AG04450 (cell line): Measurements from ENCODE around the gene LIN37. TPM values are rescaled to one million over a fixed set of nuclear protein-coding genes. Genes with fewer than 3 reads are reported as not detected.

Source experiments
- CTCF ChIA-PET: fragments of 300-600, 350-600 bp; formaldehyde crosslinking; extraction: SDS; loops from one replicate; lab custom pipeline; 2022; ENCODE audit warnings: antibody characterized with exemption, inconsistent platforms; lab: Charles Lee
- POLR2A ChIA-PET: fragments of 350-600 bp; formaldehyde crosslinking; extraction: SDS; loops from one replicate; lab custom pipeline; 2021; ENCODE audit warnings: antibody characterized with exemption, inconsistent platforms; lab: Yijun Ruan, JAX
- DNase-seq: peaks from one replicate; pipeline ENCODE4 v3.0.0-alpha.2; 2011; ENCODE audit warnings: low read depth, low spot score
- H3K27ac ChIP-seq: one replicate; pipeline ENCODE4 v1.5.1; 2012; ENCODE audit warnings: low read depth, low read length, control low read depth
- H3K27me3 ChIP-seq: one replicate; pipeline ENCODE4 v1.6.0; 2012; ENCODE audit warnings: low read length; ENCODE audit not compliant: control insufficient read depth, insufficient read depth
- H3K4me3 ChIP-seq: 2 replicates; pipeline ENCODE4 v1.5.1; 2011; ENCODE audit warnings: mild to moderate bottlenecking, low read depth, low read length, control low read depth
- H3K9me3 ChIP-seq: 2 replicates; pipeline ENCODE4 v1.5.1; 2012; ENCODE audit warnings: low read length; ENCODE audit not compliant: control insufficient read depth, insufficient read depth
- polyA plus RNA-seq: library from polyadenylated mRNA; depleted of rRNA; stranded (reverse); fragments of >200 nt; gene quantifications from 2 replicates; pipeline ENCODE4 v1.2.3, GENCODE V29; 2011
- TF ChIP-seq, protein P1 (sequence below): IDR thresholded peaks from 2 replicates; pipeline ENCODE4 v1.5.1; 2011; ENCODE audit warnings: low read depth, low read length, control low read depth, inconsistent platforms

The LIN37 gene
- polyA plus RNA-seq, 1 experiment = 5.5 TPM

DNA sequence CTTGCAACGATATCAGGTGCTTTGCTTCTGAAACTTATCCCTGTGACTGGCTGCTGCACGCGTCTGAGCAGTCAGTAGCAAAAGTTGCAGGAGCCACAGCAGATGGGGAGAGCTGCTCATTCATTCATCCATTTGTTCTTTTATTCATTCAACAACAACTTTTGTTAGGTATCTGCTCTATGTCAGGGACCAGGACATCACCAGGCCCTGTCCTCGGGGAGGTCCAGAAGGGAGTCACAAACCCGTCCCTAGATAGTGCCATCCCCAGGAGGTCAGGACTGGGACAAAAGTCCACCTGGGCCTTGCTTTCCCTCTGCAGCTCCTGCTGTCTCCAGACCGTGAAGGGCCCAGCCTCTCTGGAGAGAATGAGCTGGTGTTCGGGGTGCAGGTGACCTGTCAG lies 29.6 kb downstream of the LIN37 start:
- no peaks in the 10 kb centered on the region for H3K9me3 ChIP-seq
- H3K4me3 ChIP-seq = no peak overlapping the region
- no peak for DNase-seq
- POLR2A ChIA-PET = no interaction called here
- no peaks in the 10 kb centered on the region for H3K27me3 ChIP-seq
- TF ChIP-seq, protein P1, sequence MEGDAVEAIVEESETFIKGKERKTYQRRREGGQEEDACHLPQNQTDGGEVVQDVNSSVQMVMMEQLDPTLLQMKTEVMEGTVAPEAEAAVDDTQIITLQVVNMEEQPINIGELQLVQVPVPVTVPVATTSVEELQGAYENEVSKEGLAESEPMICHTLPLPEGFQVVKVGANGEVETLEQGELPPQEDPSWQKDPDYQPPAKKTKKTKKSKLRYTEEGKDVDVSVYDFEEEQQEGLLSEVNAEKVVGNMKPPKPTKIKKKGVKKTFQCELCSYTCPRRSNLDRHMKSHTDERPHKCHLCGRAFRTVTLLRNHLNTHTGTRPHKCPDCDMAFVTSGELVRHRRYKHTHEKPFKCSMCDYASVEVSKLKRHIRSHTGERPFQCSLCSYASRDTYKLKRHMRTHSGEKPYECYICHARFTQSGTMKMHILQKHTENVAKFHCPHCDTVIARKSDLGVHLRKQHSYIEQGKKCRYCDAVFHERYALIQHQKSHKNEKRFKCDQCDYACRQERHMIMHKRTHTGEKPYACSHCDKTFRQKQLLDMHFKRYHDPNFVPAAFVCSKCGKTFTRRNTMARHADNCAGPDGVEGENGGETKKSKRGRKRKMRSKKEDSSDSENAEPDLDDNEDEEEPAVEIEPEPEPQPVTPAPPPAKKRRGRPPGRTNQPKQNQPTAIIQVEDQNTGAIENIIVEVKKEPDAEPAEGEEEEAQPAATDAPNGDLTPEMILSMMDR = no peak
- CTCF ChIA-PET = no interaction called here
- no peak overlapping the region for H3K27ac ChIP-seq

DNA sequence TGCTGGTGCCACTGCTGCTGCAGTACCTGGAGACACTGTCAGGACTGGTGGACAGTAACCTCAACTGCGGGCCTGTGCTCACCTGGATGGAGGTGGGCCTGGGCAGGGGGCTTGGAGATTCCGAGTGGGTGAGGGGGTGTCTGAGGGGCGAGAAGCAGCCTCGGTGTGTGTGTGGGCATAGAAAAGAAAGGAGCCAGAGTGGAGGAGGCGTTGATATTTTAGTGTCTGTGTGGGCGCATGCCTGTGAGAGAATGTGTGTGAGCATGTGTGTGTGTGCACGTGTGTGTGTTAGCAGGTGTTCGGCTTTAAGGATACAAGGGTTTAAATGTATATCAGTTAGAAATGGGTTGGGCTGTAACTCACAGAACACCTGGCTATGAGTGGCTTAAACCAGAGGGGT lies 30.7 kb downstream of the LIN37 start:
- DNase-seq = no peak
- CTCF ChIA-PET = no interaction called here
- POLR2A ChIA-PET = no interaction called here
- Histone ChIP-seq H3K9me3 (no peaks in the 10 kb centered on the region), H3K27me3 (no peaks in the 10 kb centered on the region), H3K27ac (no peak overlapping the region), H3K4me3 (no peak overlapping the region)
- TF ChIP-seq, protein P1 = no peak

DNA sequence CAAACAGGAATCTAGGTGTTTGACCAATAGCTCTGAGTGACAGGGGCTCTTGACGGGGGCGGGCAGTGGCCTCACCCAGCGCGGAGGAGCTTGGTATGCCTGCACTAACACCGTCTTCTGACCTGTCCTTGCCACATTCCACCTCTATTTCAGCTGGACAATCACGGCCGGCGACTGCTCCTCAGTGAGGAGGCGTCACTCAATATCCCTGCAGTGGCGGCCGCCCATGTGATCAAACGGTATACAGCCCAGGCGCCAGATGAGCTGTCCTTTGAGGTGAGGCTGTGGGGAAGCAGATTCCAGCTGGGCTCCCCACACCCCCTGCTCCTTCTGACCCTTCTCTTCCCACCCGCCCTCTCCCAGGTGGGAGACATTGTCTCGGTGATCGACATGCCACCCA lies 31.7 kb downstream of the LIN37 start:
- TF ChIP-seq, protein P1 = no peak
- Histone ChIP-seq H3K4me3 (no peak overlapping the region), H3K27ac (no peak overlapping the region), H3K9me3 (no peaks in the 10 kb centered on the region), H3K27me3 (no peaks in the 10 kb centered on the region)
- DNase-seq = no peak
- POLR2A ChIA-PET = no interaction called here
- CTCF ChIA-PET = no interaction called here

DNA sequence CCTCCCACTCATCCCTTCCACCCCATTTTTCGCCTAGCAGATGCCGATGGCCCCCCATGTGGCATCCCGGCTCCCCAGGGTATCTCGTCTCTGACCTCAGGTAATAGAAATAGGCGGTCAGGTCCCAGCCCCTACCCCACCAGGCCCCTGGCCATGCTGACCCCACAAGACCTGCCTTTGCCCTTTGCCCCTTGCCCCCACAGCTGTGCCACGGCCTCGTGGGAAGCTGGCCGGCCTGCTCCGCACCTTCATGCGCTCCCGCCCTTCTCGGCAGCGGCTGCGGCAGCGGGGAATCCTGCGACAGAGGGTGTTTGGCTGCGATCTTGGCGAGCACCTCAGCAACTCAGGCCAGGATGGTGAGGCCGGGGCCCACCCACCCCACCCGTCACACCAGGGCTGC lies 32.3 kb downstream of the LIN37 start:
- TF ChIP-seq, protein P1 = no peak
- Histone ChIP-seq H3K4me3 (no peak overlapping the region), H3K9me3 (no peaks in the 10 kb centered on the region), H3K27me3 (no peaks in the 10 kb centered on the region), H3K27ac (no peak overlapping the region)
- DNase-seq = no peak
- CTCF ChIA-PET = no interaction called here
- POLR2A ChIA-PET = no interaction called here

DNA sequence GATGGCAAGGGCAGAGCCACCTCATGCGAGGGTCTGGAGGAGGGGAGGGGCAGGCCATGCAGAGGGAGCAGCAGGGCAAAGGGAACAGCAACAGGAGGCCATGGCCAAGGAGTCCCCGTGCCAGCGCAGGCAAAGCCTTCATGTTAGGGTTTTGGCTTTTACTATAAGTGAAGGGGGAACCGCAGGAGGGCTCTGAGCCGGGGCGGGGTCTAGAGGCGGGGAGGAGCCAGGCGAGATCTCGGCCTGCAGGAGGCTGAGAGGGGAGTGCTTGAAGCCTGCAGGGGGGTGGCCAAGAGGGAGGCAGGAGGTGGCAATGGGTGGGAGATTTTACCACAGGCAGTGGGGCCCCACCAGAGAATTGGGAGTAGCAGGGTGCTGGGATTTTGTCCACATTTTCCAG lies 33.3 kb downstream of the LIN37 start:
- Histone ChIP-seq H3K9me3 (no peaks in the 10 kb centered on the region), H3K27me3 (no peaks in the 10 kb centered on the region), H3K4me3 (no peak overlapping the region), H3K27ac (no peak overlapping the region)
- CTCF ChIA-PET = no interaction called here
- POLR2A ChIA-PET = no interaction called here
- no peak for DNase-seq
- TF ChIP-seq, protein P1 = no peak
